ENCODE data around the gene LRRFIP2.
"Not testable (repeated sequence)": the region's sequence is repeated elsewhere in the genome, so short reads cannot be mapped to it uniquely, and the experiment has no call there.

LRRFIP2 gene, protein sequence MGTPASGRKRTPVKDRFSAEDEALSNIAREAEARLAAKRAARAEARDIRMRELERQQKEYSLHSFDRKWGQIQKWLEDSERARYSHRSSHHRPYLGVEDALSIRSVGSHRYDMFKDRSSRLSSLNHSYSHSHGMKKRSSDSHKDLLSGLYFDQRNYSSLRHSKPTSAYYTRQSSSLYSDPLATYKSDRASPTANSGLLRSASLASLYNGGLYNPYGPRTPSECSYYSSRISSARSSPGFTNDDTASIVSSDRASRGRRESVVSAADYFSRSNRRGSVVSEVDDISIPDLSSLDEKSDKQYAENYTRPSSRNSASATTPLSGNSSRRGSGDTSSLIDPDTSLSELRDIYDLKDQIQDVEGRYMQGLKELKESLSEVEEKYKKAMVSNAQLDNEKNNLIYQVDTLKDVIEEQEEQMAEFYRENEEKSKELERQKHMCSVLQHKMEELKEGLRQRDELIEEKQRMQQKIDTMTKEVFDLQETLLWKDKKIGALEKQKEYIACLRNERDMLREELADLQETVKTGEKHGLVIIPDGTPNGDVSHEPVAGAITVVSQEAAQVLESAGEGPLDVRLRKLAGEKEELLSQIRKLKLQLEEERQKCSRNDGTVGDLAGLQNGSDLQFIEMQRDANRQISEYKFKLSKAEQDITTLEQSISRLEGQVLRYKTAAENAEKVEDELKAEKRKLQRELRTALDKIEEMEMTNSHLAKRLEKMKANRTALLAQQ

DNA sequence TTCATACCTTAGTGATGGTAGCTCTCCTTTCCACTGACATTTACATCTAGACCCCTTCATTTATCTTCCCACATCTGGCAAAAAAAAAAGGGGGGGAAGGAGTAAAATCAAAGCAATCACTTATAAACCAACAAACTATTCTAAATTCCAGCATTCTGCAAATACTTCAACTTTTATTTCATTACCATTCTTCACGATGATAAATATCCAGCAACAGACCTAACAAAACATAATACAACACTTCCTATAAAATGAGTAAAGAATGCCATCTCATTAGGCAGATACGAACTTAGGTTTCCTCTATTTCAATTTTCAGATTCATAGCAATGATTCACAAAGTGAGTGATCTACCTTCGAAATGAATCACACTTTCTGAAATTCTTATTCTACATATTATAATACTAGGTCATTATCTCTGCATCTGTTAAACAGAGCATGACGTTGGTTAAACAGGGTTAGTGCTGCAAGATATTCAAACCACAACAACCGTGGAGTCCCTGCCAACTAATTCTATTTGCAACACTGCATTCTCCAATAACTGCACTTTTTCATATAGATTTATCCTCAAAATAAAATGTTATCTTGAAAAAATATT is at the start of gene LRRFIP2:
Gene LRRFIP2, minus strand, starts transcription at position 51 of the 595 bp plus-strand sequence. CDS start 25,599 bp downstream, outside the sequence.
- Histone ChIP-seq H3K9me3 (ENCODE audit: control insufficient read depth, insufficient read depth, low read length) (no peaks in the 10 kb centered on the region), H3K9ac (ENCODE audit: low read depth, low read length) (peak within 1 kb of the TSS; percentile 98), H3K36me3 (ENCODE audit: insufficient read depth, low read length) (no peaks in the 10 kb centered on the region), H3K4me1 (ENCODE audit: insufficient read depth, low read length) (0 out of 2 replicates have a peak, but pooled peaks cover 5% of the 10 kb centered on the region)

DNA sequence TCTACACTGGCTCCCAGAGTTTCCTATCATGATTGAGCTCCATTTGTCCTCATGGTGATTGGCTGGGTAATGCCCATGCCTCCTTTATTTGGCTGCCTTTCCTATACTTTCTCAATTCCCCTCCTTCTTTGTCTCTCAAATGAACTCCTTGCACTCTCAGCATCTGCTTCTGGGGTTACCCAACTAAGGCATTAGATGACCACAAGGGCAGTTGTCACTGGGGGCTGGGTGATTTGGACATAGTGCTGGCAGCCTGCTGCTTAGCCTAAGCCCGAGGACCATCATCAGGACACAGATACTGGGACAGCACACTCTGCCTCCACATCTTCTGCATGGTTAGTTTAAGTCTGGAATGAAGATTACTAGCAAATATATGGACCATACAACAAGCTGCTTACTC is 49.2 kb upstream of the LRRFIP2 start:
- no peak overlapping the region for H3K9ac ChIP-seq (ENCODE audit: low read depth, low read length)
- H3K36me3 ChIP-seq (ENCODE audit: insufficient read depth, low read length): no peaks in the 10 kb centered on the region
- H3K9me3 ChIP-seq (ENCODE audit: control insufficient read depth, insufficient read depth, low read length): no peaks in the 10 kb centered on the region
- no peaks in the 10 kb centered on the region for H3K4me1 ChIP-seq (ENCODE audit: insufficient read depth, low read length)

DNA sequence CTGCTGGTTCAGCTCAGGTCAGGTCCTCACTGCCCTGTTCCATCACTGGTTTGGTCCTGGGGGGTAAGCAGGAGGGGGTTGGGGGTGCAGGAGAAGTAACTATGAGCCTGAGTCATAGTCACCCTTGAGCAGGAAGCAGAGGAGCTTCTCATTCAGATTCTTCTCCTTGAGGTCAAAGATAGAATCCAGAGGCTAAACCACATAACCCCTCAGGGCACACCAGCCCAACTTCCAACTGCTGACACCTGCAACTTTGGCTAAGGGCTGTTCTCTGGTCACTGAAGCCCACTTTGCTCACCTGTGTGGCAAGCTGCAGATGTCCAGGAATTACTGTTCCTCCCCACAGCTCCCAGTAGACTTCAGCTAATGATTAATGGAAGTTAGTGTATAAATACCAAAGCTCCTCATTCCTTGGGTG is 48.8 kb upstream of the LRRFIP2 start:
- Histone ChIP-seq H3K9me3 (ENCODE audit: control insufficient read depth, insufficient read depth, low read length) (no peaks in the 10 kb centered on the region), H3K4me1 (ENCODE audit: insufficient read depth, low read length) (no peaks in the 10 kb centered on the region), H3K9ac (ENCODE audit: low read depth, low read length) (no peak overlapping the region), H3K36me3 (ENCODE audit: insufficient read depth, low read length) (no peaks in the 10 kb centered on the region)

DNA sequence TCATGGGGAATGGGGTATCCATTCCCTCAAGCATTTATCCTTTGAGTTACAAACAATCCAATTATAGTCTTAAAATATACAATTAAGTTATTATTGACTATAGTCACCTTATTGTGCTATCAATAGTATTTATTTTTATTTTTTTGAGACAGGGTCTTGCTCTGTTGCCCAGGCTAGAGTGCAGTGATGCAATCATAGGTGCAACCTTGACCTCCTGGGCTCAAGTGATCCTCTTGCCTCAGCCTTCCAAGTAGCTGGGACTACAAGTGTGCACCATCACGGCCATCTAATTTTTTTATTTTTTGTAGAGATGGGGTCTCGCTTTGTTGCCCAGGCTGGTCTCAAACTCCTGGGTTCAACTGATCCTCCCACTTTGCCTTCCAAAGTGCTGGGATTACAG is 48.2 kb upstream of the LRRFIP2 start:
- not testable (repeated sequence) for H3K4me1 ChIP-seq (ENCODE audit: insufficient read depth, low read length); H3K36me3 ChIP-seq (ENCODE audit: insufficient read depth, low read length); H3K9ac ChIP-seq (ENCODE audit: low read depth, low read length); H3K9me3 ChIP-seq (ENCODE audit: control insufficient read depth, insufficient read depth, low read length)

DNA sequence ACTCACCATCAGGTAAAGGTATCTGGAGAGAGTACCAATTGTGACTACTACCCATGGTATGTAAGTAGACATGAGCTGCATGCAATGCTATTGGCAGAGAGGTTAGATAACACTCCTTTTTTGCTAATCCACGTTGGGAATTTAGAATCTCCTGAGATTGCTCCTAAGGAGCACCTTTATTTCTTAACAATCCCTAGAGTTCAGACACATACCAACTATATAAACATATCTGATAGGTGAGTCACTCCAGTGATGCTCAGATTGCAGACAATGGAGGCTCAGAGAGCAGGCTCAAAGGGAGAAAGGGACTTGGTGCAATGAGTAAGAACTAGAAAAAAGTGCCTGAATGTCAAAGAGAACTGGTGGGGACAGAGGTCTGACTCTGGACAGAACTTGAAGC is 47.0 kb upstream of the LRRFIP2 start:
- Histone ChIP-seq H3K9me3 (ENCODE audit: control insufficient read depth, insufficient read depth, low read length) (no peaks in the 10 kb centered on the region; the same call in none of the 2 replicates), H3K9ac (ENCODE audit: low read depth, low read length) (no peak overlapping the region), H3K36me3 (ENCODE audit: insufficient read depth, low read length) (no peaks in the 10 kb centered on the region), H3K4me1 (ENCODE audit: insufficient read depth, low read length) (no peaks in the 10 kb centered on the region)

DNA sequence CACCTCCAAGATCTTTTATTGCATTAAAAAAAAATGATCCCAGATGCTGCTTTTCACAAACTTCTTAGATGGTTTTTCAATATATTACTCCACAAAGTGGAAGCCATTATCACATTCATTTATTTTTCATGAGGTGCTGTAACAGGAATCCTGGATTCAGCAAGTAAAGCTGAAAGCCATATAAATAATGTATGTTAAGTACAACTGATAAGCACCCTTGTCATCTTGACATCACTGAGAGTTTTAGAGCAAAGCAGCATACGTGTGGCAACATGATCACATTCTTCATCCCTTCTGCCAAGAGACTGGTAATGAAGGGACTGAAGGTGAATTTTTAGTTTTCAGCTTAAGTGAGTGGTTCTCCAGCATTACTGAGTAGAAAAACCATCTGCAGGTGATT is 44.9 kb upstream of the LRRFIP2 start:
- no peaks in the 10 kb centered on the region for H3K4me1 ChIP-seq (ENCODE audit: insufficient read depth, low read length)
- H3K36me3 ChIP-seq (ENCODE audit: insufficient read depth, low read length): no peaks in the 10 kb centered on the region
- no peaks in the 10 kb centered on the region; the same call in none of the 2 replicates for H3K9me3 ChIP-seq (ENCODE audit: control insufficient read depth, insufficient read depth, low read length)

DNA sequence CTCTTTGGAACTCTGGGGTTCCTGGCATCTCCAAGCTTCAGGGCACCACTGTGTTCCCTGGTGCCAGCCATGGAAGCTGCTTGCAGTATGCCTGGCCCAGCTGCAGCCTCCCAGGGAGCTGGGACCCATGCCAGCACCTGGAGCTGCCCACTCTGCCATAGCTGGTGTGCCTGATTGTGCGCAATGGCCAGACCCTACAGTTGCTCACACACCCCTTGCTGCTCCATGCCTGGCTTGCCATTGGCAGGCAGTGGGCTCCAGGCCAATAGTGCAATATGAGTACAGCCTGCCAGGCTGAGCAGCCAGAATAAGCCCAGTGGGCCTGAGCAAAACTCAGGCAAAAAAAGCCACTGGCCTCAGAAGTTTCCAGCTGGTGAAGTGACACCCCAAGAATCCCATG is 43.8 kb upstream of the LRRFIP2 start:
- Histone ChIP-seq H3K9me3 (ENCODE audit: control insufficient read depth, insufficient read depth, low read length) (no peaks in the 10 kb centered on the region; the same call in none of the 2 replicates), H3K9ac (ENCODE audit: low read depth, low read length) (no peak overlapping the region), H3K36me3 (ENCODE audit: insufficient read depth, low read length) (no peaks in the 10 kb centered on the region), H3K4me1 (ENCODE audit: insufficient read depth, low read length) (no peaks in the 10 kb centered on the region)

More for the DNA sequence above, 44.9 kb upstream of the LRRFIP2 start:
- no peak overlapping the region for H3K9ac ChIP-seq (ENCODE audit: low read depth, low read length)

DNA sequence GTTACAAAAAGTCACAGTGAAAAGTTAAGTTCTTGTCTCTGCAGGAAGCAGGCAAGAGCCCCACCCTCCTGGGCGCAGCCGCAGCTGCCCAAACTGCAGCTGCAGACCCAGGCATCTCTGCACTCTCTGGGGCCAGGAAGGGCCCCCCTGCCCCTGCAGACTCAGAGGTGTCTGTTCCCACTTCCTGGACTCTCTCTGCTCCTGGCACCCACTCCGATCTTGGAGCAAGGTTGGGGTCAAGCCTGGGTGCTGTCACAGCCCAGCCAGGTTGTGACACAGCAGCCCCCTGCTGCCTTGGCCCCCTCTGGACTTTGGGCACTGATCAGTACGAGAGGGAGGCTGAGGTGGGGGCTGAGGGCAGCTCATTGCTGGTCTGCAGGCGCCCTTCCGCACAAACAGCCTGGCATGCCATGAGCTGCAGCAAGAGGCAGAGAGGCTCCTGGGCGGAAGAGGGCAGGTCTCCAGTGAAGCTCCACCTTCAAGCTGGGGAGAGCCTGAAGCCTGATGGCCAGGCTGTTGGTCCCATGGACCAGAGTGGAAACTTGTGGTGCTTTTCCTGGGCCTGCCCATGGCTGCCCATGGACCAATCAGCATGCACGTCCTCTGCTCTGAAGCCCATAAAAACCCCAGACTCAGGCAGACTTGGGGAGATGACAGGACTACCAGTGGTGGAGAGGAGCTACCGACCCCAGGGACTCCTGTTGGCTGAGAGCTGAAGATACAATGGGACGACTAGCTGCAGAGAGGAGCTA is 42.9 kb upstream of the LRRFIP2 start:
- H3K9ac ChIP-seq (ENCODE audit: low read depth, low read length): no peak overlapping the region
- no peaks in the 10 kb centered on the region for H3K4me1 ChIP-seq (ENCODE audit: insufficient read depth, low read length)
- H3K9me3 ChIP-seq (ENCODE audit: control insufficient read depth, insufficient read depth, low read length): no peaks in the 10 kb centered on the region; the same call in none of the 2 replicates
- H3K36me3 ChIP-seq (ENCODE audit: insufficient read depth, low read length): no peaks in the 10 kb centered on the region

DNA sequence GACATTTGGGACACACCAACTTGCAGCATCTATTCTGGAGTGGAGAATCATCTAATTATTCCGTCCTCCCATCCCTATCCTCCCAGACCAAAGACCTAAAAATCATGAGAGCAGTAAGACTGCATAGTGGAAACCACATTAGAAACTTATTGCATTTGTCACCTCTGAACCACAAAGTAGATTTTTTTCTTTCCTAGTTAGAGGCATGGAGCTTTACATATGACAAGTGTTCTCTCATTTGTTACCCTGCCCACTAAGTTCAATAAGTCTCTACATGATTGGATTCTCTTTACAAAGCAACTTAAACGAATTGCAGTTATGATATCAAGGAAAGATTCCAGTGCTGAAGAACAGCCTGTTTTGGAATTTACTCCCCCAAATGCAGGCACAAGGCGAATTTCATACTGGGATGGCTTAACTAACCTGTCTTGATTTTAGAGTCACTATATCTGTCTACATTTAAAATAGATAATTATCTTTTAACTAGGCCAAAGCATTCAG is 42.3 kb upstream of the LRRFIP2 start:
- Histone ChIP-seq H3K9me3 (ENCODE audit: control insufficient read depth, insufficient read depth, low read length) (no peaks in the 10 kb centered on the region; the same call in none of the 2 replicates), H3K9ac (ENCODE audit: low read depth, low read length) (no peak overlapping the region), H3K36me3 (ENCODE audit: insufficient read depth, low read length) (no peaks in the 10 kb centered on the region), H3K4me1 (ENCODE audit: insufficient read depth, low read length) (no peaks in the 10 kb centered on the region)

DNA sequence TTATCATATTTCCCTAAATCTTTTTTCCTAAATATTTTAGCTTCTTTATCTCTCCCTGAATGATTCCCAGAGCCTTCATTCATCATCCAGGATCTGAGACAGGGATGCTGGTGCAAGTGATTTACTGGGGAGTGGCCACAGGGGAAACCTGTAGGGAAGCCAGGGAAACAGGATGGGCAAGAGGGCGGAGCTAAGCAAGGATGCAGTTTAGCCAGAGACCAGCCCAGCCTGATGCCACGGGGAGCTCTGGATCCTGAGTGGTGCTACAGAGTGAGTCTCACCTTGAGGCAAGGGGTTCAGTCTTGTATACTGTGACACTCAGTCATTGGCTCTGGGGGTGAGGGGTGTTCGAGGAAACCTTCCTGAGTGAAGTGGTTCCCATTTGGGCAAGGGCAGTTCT is 39.7 kb upstream of the LRRFIP2 start:
- Histone ChIP-seq H3K9ac (ENCODE audit: low read depth, low read length) (no peak overlapping the region), H3K4me1 (ENCODE audit: insufficient read depth, low read length) (no peaks in the 10 kb centered on the region), H3K9me3 (ENCODE audit: control insufficient read depth, insufficient read depth, low read length) (no peaks in the 10 kb centered on the region; the same call in none of the 2 replicates), H3K36me3 (ENCODE audit: insufficient read depth, low read length) (no peaks in the 10 kb centered on the region)

DNA sequence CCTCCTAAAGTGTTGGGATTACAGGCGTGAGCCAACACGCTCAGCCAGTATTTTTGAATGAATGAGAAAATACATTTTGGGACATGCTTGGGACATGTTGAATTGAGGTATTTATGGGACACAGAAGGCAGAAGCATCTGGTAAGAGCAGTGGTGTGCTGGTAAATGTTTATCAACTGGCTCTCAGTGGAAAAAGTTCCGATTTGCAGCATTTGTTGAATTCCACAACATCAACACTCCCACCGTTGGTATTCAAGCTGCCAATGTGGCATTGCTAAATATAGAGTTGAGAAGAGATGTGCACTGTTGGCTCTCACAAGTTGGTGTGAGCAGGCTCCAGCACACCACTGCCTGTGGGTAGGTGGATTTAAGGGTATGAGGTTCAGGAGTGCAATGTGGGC is 35.8 kb upstream of the LRRFIP2 start:
- Histone ChIP-seq H3K9ac (ENCODE audit: low read depth, low read length) (no peak overlapping the region), H3K4me1 (ENCODE audit: insufficient read depth, low read length) (no peaks in the 10 kb centered on the region), H3K9me3 (ENCODE audit: control insufficient read depth, insufficient read depth, low read length) (no peaks in the 10 kb centered on the region), H3K36me3 (ENCODE audit: insufficient read depth, low read length) (no peaks in the 10 kb centered on the region)

DNA sequence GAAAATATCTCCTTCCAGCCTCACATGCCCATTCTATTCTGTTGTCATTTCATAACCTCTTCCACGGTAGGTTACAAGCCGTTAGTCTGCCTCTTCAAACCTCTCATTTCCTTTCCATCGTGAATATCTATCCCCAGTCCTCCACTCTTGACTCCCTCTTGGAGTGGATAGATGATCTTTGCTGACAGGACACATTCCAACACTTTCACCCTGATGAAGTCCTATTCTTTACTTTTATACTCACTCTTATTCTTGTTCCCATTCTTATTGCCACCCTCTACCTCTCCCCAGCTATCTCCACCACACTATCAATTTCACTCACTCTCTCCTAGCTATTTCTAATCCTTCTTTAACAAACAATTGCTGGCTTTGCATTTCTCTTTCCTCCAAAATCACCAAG is 34.2 kb upstream of the LRRFIP2 start:
- H3K4me1 ChIP-seq (ENCODE audit: insufficient read depth, low read length); H3K9ac ChIP-seq (ENCODE audit: low read depth, low read length); H3K9me3 ChIP-seq (ENCODE audit: control insufficient read depth, insufficient read depth, low read length); H3K36me3 ChIP-seq (ENCODE audit: insufficient read depth, low read length): not testable (repeated sequence)

DNA sequence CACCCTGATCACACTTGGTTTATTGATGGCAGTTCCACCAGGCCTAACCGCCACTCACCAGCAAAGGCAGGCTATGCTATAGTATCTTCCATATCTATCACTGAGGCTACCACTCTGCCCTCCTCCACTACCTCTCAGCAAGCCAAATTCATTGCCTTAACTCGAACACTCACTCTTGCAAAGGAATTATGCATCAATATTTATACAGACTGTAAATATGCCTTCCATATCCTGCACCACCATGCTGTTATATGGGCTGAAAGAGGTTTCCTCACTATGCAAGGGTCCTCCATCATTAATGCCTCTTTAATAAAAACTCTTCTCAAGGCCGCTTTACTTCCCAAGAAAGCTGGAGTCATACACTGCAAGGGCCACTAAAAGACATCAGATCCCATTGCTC is 33.6 kb upstream of the LRRFIP2 start:
- not testable (repeated sequence) for H3K9me3 ChIP-seq (ENCODE audit: control insufficient read depth, insufficient read depth, low read length)

DNA sequence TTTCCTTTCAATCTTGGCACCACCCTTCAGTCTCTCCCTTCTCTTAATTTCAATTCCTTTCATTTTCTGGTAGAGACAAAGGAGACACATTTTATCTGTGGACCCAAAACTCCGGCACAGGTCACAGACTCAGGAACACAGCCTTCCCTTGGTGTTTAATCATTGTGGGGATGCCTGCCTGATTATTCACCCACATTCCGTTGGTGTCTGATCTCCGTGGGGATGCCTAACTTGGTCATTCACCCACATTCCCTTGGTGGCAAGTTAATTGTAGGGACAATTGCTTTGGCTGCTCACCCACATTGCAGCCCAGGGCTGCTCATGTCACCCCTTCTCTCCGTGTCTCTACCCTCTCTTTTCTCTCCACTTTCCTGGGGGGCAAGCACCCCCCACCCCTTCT is 31.7 kb upstream of the LRRFIP2 start:
- H3K4me1 ChIP-seq (ENCODE audit: insufficient read depth, low read length); H3K9me3 ChIP-seq (ENCODE audit: control insufficient read depth, insufficient read depth, low read length); H3K36me3 ChIP-seq (ENCODE audit: insufficient read depth, low read length); H3K9ac ChIP-seq (ENCODE audit: low read depth, low read length): not testable (repeated sequence)

More for the DNA sequence above, 33.6 kb upstream of the LRRFIP2 start:
- not testable (repeated sequence) for H3K9ac ChIP-seq (ENCODE audit: low read depth, low read length); H3K36me3 ChIP-seq (ENCODE audit: insufficient read depth, low read length); H3K4me1 ChIP-seq (ENCODE audit: insufficient read depth, low read length)
